ENCODE results near the gene CPA2.
"Not testable (repeated sequence)": the region's sequence is repeated elsewhere in the genome, so short reads cannot be mapped to it uniquely, and the experiment has no call there.

The CPA2 gene

DNA sequence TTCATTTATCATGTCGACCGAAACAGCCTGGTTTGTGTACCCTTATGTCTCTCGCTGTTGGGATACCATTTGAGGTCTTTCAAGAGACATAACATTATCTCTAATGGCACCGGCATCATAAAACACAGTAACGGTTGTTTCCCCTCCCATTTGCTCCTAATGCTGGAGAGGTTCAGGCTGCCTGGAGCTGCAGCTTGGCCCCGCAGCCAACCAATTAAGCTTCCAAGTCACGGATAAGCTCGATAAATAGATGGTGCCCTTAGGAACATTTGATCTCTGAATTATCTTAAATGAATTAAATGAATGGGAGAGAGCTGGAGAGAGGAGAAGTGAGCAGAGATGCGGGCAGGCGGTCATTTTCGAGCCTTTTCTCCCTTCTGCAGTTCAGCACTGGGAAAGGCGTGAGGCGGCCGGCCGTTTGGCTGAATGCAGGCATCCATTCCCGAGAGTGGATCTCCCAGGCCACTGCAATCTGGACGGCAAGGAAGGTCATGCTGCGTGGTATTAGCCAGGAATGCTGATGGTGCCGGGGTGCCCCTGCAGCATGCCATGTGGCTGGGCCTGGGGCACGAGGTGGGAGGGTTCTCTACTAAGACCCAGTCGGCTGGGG is 38.9 kb downstream of the CPA2 start:
- DNase-seq (ENCODE audit: low spot score in 2 of 2): no peak
- Mint-ChIP-seq H3K4me1 (no peaks in the 10 kb centered on the region), H3K9me3 (no peaks in the 10 kb centered on the region), H3K36me3 (ENCODE audit: insufficient read depth) (peaks cover 2% of the 10 kb centered on the region), H3K27ac (ENCODE audit: low read depth) (no peak overlapping the region), H3K27me3 (peaks cover 44% of the 10 kb centered on the region), H3K4me3 (no peak overlapping the region)
- no peak for ATAC-seq (replicated peaks; ENCODE audit: extremely low read depth, poor library complexity, severe bottlenecking)

DNA sequence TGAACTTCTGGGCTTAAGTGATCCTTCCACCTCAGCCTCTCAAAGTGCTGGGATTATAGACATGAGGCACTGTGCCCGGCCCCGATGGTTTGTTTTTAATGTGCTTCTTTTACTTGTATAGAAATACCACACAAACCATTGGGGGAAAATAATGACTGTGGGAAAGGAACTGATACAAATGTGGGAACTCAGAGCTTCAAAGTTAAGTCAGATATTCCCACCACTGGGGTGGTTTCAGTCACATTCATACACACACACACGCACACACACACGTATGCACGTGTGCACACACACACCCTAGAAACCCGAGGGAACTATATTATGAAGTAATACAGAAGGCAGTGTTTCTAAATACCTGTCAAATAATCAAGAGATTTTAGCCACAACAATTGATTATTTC is 43.3 kb downstream of the CPA2 start:
- Mint-ChIP-seq H3K36me3 (ENCODE audit: insufficient read depth) (no peaks in the 10 kb centered on the region), H3K9me3 (no peaks in the 10 kb centered on the region), H3K4me3 (no peak overlapping the region), H3K27me3 (peaks cover 8% of the 10 kb centered on the region), H3K4me1 (no peaks in the 10 kb centered on the region), H3K27ac (ENCODE audit: low read depth) (no peak overlapping the region)
- ATAC-seq (replicated peaks; ENCODE audit: extremely low read depth, poor library complexity, severe bottlenecking): no peak
- DNase-seq (ENCODE audit: low spot score in 2 of 2): no peak

DNA sequence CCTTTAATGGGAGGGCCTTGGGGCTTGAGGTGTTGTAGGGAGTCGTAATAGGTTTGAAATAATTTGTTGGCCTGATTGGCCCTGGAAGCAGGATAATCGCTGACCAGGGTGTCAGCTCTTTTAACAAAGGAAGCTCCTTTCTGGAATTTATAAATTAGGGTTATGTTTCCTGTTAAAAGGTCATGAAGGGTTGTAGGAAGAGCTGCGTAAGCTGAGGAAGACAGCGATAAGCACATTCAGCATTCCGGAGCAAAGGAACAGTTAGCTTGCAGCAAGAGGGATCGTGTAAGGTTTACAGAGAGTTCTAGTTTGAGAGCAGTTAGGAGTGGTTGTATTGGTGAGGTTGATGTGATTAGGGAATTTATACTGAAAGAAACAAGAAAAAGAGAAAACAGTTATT is 47.6 kb downstream of the CPA2 start:
- H3K4me1 Mint-ChIP-seq: no peaks in the 10 kb centered on the region
- H3K4me3 Mint-ChIP-seq: no peak overlapping the region
- H3K9me3 Mint-ChIP-seq: no peaks in the 10 kb centered on the region
- peaks cover 18% of the 10 kb centered on the region for H3K27me3 Mint-ChIP-seq
- DNase-seq (ENCODE audit: low spot score in 2 of 2) (no peak), ATAC-seq (replicated peaks; ENCODE audit: extremely low read depth, poor library complexity, severe bottlenecking) (no peak)
- H3K36me3 Mint-ChIP-seq (ENCODE audit: insufficient read depth): peaks cover 2% of the 10 kb centered on the region
- H3K27ac Mint-ChIP-seq (ENCODE audit: low read depth): no peak overlapping the region

DNA sequence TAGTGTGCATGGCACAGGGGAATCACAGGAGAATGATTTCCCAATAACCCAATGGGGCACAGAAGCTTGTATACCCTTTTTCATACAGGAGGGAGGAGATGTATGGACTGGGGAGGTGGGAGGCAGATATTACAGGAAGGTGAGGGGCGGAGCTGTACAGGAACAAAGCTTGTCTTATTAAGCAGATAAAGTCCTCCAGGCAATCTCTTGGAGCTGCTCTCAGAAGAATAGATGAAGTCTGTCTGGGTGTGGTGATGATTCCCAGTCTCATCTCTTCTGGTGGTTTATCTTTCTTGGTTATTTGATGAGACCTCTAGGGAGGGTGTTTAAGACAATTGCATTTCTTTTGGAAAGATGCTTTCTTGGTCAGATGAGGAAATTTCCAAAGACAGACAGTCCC is 52.9 kb downstream of the CPA2 start:
- Mint-ChIP-seq H3K4me3 (no peak overlapping the region), H3K36me3 (ENCODE audit: insufficient read depth) (peaks cover 2% of the 10 kb centered on the region), H3K27ac (ENCODE audit: low read depth) (no peak overlapping the region), H3K27me3 (peaks cover 24% of the 10 kb centered on the region), H3K4me1 (no peaks in the 10 kb centered on the region), H3K9me3 (no peaks in the 10 kb centered on the region)
- no peak for DNase-seq (ENCODE audit: low spot score in 2 of 2)
- no peak for ATAC-seq (replicated peaks; ENCODE audit: extremely low read depth, poor library complexity, severe bottlenecking)

DNA sequence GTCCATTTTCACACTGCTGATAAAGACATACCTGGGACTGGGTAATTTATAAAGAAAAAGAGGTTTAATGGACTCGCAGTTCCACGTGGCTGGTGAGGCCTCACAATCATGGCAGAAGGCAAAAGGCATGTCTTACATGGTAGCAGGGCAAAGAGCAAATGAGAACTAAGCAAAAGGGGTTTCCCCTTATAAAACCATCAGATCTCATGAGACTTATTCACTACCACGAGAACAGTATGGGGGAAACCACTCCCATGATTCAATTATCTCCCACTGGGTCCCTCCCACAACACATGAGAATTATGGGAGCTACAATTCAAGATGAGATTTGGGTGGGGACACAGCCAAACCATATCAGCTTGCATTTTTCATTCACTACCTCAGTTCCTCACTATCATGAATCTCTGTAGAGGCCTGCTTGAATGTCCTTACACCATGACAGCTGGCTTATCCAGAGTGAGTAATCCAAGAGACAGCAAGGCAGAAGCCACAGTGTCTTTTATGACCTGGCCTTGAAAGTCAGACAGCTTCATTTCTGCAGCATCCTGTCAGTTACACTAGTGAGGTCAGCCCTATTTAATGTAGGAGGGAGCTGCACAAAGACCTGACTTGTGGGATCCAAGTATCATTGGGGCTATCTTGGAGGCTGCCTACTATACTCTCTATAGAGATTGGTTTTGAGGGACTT is 55.0 kb downstream of the CPA2 start:
- peaks cover 24% of the 10 kb centered on the region for H3K27me3 Mint-ChIP-seq
- ATAC-seq (replicated peaks; ENCODE audit: extremely low read depth, poor library complexity, severe bottlenecking); DNase-seq (ENCODE audit: low spot score in 2 of 2); H3K4me3 Mint-ChIP-seq; H3K36me3 Mint-ChIP-seq (ENCODE audit: insufficient read depth); H3K27ac Mint-ChIP-seq (ENCODE audit: low read depth); H3K9me3 Mint-ChIP-seq; H3K4me1 Mint-ChIP-seq: not testable (repeated sequence)

DNA sequence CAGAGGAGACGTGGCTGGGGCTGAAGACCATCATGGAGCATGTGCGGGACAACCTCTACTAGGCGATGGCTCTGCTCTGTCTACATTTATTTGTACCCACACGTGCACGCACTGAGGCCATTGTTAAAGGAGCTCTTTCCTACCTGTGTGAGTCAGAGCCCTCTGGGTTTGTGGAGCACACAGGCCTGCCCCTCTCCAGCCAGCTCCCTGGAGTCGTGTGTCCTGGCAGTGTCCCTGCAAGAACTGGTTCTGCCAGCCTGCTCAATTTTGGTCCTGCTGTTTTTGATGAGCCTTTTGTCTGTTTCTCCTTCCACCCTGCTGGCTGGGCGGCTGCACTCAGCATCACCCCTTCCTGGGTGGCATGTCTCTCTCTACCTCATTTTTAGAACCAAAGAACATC is 56.0 kb downstream of the CPA2 start:
- H3K27ac Mint-ChIP-seq (ENCODE audit: low read depth): no peak overlapping the region
- H3K4me1 Mint-ChIP-seq: no peaks in the 10 kb centered on the region
- DNase-seq (ENCODE audit: low spot score in 2 of 2) (no peak), ATAC-seq (replicated peaks; ENCODE audit: extremely low read depth, poor library complexity, severe bottlenecking) (no peak)
- H3K4me3 Mint-ChIP-seq: no peak overlapping the region
- H3K27me3 Mint-ChIP-seq: peaks cover 20% of the 10 kb centered on the region
- H3K36me3 Mint-ChIP-seq (ENCODE audit: insufficient read depth): peaks cover 2% of the 10 kb centered on the region
- H3K9me3 Mint-ChIP-seq: no peaks in the 10 kb centered on the region

DNA sequence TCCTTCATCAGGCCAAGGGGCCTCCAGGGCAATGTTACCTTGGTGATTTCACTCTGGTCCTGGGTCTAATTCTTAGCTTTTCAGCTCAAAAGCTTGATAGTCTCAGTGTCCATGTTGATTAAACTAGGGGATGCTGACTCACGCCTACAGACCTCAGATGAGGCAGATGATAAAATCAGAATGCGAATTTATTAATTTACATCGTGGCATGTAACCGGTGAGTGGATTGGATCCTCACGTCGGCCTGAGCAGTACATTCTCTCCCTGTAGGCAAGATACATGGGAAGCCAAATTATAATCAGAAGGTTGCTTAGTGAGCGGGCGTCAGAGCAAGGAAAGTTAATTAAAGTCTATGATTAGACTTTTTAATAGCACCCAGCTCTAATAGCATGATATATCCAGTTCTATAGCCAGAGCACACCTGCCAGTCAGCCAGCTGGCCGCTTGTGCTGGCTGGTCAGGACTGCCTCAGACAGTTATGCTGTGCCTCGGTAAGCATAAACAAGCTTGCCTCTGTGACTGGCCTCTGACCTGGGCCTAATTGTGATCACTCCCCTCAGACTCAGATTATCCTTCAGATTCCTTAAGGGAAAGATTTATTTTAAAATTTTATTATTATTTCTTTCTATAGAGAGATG is 57.8 kb downstream of the CPA2 start:
- Mint-ChIP-seq H3K4me3 (no peak overlapping the region), H3K4me1 (no peaks in the 10 kb centered on the region), H3K27ac (ENCODE audit: low read depth) (no peak overlapping the region), H3K9me3 (no peaks in the 10 kb centered on the region), H3K36me3 (ENCODE audit: insufficient read depth) (no peaks in the 10 kb centered on the region), H3K27me3 (peaks cover 5% of the 10 kb centered on the region)
- DNase-seq (ENCODE audit: low spot score in 2 of 2) (no peak), ATAC-seq (replicated peaks; ENCODE audit: extremely low read depth, poor library complexity, severe bottlenecking) (no peak)

DNA sequence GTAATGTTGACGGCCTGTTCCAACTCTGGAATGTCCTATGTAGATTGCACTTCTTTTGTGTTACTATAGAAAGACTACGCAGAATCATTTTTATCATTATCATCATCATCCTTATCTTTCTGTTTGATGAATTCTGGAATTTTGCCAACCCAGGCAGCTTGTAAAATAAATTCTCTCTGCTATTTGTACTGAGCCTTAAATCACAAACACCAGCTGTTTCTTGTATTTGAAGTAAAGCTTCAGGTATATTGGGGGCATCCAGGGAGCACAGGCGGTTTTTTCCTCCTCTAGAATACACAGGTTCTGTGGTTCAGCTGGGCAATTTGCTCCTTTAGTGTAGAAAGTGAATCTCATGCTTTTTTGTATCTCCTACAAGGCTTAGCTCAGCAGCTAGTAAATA is 63.0 kb downstream of the CPA2 start:
- Mint-ChIP-seq H3K4me1 (no peaks in the 10 kb centered on the region), H3K4me3 (no peak overlapping the region), H3K36me3 (ENCODE audit: insufficient read depth) (no peaks in the 10 kb centered on the region), H3K27ac (ENCODE audit: low read depth) (no peak overlapping the region), H3K27me3 (peaks cover 24% of the 10 kb centered on the region), H3K9me3 (no peaks in the 10 kb centered on the region)
- no peak for DNase-seq (ENCODE audit: low spot score in 2 of 2)
- ATAC-seq (replicated peaks; ENCODE audit: extremely low read depth, poor library complexity, severe bottlenecking): no peak

DNA sequence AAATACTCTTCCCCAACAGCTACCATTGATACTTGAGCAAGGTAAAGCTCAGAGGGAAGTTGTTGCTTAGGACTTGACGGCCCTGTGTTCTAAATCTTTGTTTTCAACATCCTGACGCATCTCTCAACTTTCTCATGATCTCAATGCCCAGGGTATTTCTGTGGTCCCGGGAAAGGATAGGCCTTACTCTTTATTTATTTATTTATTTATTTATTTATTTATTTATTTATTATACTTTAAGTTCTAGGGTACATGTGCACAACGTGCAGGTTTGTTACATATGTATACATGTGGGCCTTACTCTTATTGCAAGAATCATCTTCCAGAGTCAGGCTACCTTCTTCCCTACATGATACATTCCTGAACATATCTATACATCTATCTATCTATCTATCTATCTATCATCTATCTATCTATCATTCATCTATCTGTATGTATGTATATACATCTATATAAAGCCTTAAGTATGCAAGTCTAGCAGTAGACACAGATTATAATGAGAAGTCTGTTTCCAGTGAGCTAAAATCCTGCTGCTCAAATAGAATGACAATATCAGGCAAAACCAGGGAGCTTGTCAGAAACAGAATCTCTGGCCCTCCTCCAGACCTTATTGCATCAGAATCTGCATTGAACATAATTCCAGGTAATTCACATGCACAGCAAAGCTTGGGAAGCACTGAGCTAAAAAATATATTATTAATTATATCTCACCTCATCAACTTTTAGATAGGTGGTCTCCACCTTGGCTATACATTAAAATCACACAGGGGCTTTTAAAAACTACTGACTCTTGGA is 65.8 kb downstream of the CPA2 start:
- ATAC-seq (replicated peaks; ENCODE audit: extremely low read depth, poor library complexity, severe bottlenecking) (no peak), DNase-seq (ENCODE audit: low spot score in 2 of 2) (no peak)
- no peaks in the 10 kb centered on the region for H3K36me3 Mint-ChIP-seq (ENCODE audit: insufficient read depth)
- H3K27me3 Mint-ChIP-seq: peaks cover 38% of the 10 kb centered on the region
- H3K9me3 Mint-ChIP-seq: no peaks in the 10 kb centered on the region
- no peaks in the 10 kb centered on the region for H3K4me1 Mint-ChIP-seq
- H3K27ac Mint-ChIP-seq (ENCODE audit: low read depth): no peak overlapping the region
- no peak overlapping the region for H3K4me3 Mint-ChIP-seq

DNA sequence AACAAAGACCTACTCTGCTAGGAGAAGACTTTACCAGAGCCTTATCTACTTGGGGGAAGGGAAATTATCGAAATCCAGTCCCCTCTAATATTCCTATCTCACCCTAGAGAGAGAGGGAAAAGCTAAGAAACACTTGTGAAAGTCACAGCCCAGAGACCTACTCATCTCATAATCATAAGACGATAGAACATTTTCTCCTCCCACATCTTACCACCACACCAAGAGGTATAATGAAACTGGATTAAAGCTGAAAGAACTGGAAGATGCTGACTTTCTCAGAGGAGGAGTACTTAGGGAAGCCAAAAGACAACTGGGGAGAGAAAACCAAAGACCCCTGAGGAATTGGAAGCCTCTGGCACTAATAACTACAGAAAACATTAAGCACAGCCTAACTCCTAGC is 67.2 kb downstream of the CPA2 start:
- ATAC-seq (replicated peaks; ENCODE audit: extremely low read depth, poor library complexity, severe bottlenecking) (no peak), DNase-seq (ENCODE audit: low spot score in 2 of 2) (no peak)
- H3K4me1 Mint-ChIP-seq: no peaks in the 10 kb centered on the region
- H3K27ac Mint-ChIP-seq (ENCODE audit: low read depth): no peak overlapping the region
- no peaks in the 10 kb centered on the region for H3K36me3 Mint-ChIP-seq (ENCODE audit: insufficient read depth)
- H3K27me3 Mint-ChIP-seq: peaks cover 38% of the 10 kb centered on the region
- H3K4me3 Mint-ChIP-seq: no peak overlapping the region
- H3K9me3 Mint-ChIP-seq: no peaks in the 10 kb centered on the region

DNA sequence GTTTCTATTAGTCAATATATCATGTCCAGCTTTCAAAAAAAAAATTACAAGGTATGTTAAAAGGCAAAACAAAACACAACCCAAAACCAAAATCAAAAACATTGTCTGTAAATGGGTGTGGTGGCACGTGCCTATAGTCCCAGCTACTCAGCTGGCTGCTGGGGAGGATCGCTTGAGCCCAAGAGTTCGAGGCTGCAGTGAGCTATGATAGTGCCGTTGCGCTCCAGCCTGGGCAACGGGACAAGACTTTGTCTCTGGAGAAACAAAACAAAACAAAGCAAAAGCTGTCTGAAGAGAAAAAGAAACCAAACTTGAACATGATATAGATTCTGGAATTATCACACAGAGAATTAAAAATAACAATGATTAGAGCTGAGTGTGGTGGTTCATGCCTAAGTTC is 67.6 kb downstream of the CPA2 start:
- H3K4me3 Mint-ChIP-seq: no peak overlapping the region

DNA sequence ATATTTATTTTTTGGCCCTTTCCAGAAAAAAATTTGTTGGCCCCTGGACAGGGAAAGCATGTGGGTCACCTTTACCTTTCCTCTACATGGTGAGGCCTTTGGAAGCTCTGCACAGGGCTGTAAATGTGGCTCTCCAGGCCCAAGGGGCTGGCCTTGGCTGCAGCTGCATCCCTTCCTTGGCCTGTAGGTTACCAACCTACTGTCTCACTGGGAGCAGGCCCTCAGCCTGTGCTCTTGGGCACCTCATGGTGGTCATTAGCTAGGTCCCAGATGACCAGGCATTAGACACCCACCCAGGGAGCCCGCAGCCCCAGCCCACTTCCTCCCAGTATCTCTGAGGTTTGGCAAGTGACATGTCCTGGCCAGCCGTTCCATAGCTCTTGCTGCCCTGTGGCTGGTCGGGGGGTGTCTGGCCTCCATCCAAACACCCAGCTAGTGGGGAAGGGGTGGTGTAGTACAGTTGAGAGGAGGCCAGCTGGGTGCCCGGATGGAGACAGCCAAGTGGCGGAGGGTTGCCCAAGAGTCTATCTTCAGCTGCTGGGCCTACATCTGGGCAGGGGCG is 70.8 kb downstream of the CPA2 start:
- Mint-ChIP-seq H3K9me3 (no peaks in the 10 kb centered on the region), H3K36me3 (ENCODE audit: insufficient read depth) (no peaks in the 10 kb centered on the region), H3K4me3 (no peak overlapping the region), H3K4me1 (no peaks in the 10 kb centered on the region), H3K27ac (ENCODE audit: low read depth) (no peak overlapping the region), H3K27me3 (peaks cover 30% of the 10 kb centered on the region)
- ATAC-seq (replicated peaks; ENCODE audit: extremely low read depth, poor library complexity, severe bottlenecking) (no peak), DNase-seq (ENCODE audit: low spot score in 2 of 2) (no peak)

More for the DNA sequence above, 67.6 kb downstream of the CPA2 start:
- Mint-ChIP-seq H3K27ac (ENCODE audit: low read depth) (no peak overlapping the region), H3K36me3 (ENCODE audit: insufficient read depth) (no peaks in the 10 kb centered on the region), H3K9me3 (no peaks in the 10 kb centered on the region), H3K27me3 (peaks cover 38% of the 10 kb centered on the region), H3K4me1 (no peaks in the 10 kb centered on the region)
- DNase-seq (ENCODE audit: low spot score in 2 of 2) (no peak), ATAC-seq (replicated peaks; ENCODE audit: extremely low read depth, poor library complexity, severe bottlenecking) (no peak)

Data from central memory CD8-positive, alpha-beta T cell (primary cell).